Stimulated activated CD4-positive, alpha-beta T cell treated with anti-CD3 and anti-CD28 coated beads, Interleukin-15, amount 100 ng/mL, for 24 hours (primary cell): ENCODE results near the gene CHADL.

Experiments used
- DNase-seq: peaks from one replicate; pipeline ENCODE4 v3.0.0-alpha.2; 2020

The CHADL gene

DNA sequence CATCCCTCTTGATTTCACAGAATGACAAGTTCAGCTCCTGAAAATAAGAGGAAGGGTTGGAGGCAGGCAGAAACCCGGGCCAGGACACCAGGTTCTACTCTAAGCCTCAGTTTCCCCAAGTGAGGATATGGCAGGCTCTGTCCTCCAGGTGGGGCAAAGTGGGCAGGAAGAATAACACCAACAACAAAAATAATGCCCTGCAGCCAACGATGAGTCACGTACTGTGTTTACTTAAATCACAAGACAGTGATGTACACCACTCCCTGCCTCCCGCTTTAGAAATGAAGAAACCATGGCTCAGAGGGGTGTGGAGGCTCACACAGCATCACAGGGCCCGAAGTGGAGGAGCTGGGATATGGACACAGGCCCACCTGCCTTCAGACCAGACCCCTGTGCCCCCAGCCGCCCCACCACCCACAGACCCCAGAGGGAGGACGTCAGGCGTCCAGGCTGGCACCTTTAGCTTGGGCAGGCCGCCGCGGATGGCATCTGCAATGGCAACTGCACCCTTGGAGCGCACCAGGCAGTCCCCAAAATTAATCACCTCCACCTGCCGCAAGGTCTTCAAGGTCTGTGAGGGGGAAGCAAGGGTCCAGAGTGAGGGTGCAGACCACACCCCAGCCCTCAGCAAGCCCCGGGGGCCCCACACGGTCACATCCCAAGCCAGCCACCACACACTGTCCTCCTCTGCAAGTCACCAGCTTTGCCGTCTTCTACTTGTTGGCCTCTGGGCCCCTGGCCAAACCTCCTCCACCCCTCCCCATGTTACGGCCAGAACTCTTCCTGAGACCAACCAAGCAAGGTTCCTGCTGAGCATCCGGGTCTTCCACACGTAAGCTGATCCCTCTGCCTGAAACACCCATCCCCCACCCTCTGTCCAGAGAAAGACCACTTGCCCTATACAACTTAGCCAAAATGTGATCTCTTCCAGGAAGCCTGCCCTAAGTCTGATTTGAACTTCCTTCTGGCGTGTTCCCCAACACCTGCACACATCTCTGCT is 15.8 kb upstream of the CHADL start:
- no peak for DNase-seq

GRCh38 chr22:41254230-41254629 is 13.5 kb upstream of the CHADL start:
- DNase-seq, result no peak

DNA sequence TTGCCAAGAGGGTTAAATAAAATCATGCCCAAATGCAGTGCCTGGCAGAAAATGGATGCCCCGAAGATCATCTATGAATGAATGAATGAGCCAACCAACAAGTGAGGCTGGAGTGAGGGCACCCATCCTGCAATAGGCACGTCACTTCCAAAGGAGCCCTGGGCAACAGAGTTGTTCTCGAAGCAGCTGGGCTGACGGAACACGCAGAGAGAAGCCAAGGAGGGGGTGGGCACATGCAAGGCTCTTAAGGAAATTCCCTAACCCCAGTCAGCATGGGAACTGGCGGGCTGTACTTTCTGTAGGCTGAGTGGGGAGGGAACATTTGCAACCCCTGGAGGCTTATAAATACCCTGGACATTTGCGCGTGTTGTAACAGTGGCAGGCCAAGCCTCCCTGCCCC is 11.6 kb upstream of the CHADL start:
- DNase-seq, result no peak

DNA sequence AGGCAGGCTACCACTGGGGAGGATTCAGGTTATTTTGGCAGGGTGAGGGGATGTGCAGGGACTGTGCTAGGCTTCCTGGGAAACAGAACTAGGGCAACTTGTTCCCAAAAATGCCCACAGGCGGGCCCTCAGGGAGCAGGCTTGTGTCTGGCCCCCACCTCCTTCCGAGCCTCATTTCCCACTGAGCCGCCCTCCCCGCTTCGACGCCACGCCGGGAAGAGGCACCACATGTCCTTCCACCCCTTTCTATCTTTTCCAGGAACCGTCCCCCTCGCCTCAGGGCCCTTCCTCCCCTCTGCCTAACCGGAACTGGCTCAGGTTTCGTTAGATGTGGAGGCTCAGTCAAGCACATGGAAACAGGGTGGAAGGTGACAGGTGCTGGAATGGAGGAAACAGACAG is 9.4 kb upstream of the CHADL start:
- DNase-seq, result no peak

DNA sequence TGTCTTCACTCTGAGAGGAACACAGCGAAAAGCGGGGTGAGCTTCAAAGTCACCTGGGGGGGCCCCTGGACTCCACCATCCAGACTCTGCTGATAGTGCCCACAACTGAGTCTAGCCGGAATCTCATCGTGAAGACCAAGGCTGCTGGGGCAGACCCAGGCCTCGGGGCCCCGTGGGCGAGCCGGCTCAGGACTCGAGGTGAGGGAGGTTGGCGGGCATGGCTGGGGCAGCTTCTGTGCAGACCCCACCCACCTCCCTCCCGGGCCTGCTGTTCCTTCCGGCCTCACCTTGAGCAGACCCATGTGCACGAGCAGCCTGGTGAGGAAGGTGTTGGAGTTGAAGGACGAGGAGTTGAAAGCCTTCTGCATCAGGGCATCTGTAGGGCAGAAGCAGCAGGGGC is 8.7 kb upstream of the CHADL start:
- no peak for DNase-seq

GRCh38 chr22:41248758-41249157 is 8.0 kb upstream of the CHADL start:
- DNase-seq, result no peak

DNA sequence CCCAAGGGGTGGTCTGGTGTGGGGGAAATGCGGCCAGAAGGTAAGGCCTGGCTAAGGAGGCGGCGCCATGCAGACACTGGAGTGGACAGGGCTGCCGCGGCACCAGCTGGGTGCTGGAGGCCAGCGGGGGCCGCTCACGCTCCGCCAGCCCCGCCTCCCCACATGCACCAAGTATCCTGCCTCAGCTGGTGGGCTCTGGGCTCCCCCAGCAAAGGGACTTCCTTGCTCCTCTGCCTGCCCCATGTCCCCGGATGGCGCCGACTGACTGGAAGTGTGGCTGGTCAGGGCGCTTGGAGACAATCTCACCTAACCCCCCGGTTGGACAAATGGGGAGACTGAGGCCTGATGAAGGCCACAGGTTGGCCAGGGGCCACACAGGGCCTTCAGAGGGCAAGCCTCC is 7.6 kb upstream of the CHADL start:
- DNase-seq, result no peak

DNA sequence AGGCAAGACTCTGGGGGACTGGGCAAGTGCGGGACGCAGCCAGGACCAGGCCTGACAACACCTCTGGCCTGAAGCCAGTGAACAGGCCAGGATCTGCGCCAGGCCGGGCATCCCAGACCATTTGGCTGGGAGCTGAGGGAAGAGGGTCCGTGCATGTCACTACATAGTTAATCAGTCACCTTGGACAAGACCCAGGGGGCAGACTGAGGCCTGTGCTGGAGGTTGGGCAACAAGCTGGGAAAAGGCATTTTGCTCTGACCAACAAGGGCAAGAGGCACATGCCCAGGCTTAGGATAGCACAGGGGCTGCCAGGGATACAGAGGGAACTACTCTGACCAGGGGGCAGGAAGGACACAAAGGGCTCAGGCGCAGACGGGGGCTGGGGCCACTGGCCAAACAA is 7.0 kb upstream of the CHADL start:
- DNase-seq, result no peak

DNA sequence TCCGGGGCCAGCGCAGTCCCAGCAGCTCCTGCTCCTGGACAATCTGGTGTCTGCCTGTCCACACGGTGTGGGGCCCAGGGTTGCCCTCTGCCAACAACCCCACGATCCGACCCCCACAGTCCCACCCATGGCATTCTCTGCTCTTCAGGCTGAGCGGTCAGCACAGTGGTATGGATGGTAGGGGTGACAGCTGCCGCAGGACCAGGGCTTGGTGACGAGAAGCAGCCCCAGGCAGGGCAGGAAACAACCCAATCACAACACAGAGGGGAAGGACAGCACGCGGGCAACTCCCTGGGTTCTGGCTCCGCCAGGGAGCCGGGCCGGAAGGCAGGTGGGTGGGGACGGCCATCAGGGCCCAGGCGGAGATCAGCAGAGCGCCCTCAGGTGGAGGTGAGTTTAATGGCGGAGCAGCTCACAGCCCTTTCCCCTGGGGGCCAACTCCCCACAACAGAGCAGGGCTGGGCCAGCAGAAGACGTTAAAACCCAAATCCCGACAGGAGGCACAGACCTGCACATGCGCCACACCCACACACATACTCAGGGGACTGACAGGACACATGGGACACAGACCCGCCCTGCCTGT is 5.3 kb upstream of the CHADL start:
- DNase-seq, result no peak

- DNase-seq, result no peak
Observed at GRCh38 chr22:41243361-41243760, 2.6 kb upstream of the CHADL start.

GRCh38 chr22:41242396-41243117 is 1.8 kb upstream of the CHADL start:
- DNase-seq, result no peak

GRCh38 chr22:41241133-41241676 is 474 bp upstream of the CHADL start:
- no peak for DNase-seq

DNA sequence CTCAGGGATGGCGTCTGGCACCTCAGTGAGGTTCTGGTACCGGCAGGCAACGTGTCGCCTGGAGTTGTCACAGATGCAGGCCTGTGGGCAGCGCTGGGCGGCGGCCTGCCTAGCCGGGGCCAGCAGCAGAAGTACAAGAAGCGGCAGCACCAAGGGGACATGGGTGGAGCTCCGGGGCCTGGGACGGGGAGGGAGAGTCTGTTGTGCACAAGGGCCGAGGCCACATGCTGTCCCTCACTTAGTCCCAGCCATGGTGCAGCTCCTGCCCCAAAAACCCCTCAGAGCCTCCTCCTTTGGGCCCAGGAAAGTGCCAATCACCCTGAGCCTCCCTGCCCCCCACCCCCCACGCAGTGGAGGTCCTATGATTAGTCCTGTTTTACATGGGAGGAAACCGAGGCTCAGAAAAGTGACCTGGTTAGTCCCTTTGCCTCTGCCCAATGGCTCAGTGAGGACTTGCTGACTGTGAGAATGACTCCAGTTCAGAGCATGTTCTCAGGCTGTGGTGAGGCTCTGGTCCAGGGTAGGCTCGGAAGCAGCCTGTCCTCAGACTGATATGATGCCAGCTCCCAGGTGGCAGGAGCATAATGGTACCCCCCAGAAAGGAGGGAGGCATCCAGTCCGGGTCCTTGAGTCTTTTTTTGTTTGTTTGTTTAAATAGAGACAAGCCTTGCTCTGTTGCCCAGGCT is 1.1 kb downstream of the CHADL start:
- DNase-seq, result no peak

DNA sequence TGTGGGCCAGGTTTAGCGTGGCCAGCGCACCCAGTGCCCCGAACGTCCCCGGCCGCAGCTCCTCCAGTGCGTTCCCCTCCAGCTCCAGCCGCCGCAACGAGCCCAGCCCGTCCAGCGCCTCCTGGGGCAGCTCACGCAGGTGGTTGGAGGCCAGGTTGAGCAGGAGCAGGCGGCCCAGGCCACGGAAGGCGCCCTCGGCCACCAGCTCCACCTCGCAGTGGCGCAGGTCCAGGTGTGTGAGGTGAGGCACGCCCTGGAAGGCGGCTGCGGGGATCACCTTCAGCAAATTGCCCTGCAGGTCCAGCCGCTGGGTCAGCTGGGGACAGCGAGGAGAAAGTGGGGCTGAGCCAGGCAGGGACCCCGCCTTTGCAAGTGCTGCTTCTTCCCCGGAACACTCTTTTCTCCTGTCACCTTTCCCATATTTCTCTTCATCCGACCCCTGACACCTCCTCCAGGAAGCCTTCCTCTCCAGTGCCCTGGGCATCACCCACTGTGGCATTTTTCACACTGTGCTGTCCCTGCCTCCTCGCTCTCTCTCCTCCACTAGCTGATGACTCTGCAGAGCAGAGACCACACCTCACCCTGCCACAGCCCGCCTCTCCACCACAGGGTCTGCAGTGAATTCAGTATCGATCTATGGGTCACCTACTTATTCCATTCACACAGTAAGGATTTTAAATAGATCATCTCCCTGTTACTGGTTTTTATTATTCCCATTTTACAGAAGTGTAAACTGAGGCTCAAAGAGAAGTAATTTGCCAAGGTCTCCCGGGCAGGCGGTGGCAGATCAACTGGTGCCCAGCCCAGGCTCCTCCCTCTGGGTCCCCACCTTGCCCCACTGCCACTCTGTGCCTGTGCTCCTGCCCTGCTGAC is 1.9 kb downstream of the CHADL start:
- DNase-seq, result no peak

DNA sequence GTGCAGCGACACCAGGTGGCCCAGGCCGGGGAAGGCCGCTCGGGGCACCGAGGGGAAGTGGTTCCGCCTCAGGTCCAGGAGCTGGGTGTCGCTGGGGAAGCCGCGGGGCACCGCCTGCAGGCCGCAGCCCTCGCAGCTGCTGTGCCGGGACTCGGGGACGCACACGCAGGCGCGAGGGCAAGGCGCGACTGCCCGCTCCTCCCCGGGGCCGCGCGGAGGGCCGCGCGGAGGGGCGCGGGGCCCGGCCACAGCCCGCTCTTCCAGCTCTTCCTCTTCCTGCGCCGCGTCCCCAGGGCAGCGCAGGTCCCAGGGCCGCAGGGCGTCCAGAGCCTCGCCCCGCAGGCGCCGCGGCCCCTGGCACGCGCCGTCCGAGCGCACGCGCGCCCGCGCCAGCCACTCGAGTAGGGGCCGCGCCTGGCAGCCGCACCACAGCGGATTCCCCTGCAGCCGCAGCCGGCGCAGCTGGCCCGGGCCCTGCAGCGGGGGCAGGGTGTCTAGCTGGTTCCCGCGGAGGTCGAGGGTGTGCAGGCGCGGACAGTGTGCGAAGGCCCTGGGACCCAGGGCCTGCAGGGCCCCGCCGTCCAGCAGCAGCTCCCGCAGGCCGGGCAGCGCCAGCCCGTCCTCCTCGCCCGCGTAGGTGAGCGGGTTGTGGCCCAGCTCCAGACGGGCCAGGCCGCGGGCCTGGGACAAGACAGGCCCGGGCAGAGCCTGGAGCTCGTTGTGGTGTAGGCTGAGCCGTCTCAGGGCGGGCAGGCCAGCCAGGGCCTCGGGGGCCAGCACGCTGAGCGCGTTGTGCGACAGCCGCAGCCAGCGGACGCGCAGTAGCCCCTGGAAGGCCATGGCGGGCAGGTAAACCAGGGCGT is 2.8 kb downstream of the CHADL start:
- peak; percentile 88 for DNase-seq

- no peak for DNase-seq
Observed at GRCh38 chr22:41237036-41237706, 3.6 kb downstream of the CHADL start.

GRCh38 chr22:41234815-41235695 is 5.7 kb downstream of the CHADL start:
- DNase-seq, result no peak

DNA sequence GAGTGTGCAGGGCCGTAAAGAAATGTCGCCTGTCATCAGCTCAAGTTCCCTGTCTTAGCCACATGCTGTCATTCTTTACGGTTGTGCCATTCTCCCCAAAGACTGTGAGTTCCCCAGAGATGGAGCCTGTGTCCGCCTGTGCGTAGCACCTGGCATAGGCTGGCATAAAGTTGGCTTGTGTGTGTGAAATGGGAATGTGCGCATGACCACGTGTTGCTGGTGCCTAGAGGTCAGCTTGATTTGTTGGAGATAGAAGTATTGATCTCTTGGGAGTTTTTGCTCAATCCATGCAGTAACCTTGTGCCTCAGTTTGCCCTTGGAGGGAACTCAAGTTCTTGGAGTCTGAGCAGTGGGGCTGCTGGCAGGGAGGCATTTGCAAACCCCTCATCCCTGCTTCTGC is 9.4 kb downstream of the CHADL start:
- no peak for DNase-seq

DNA sequence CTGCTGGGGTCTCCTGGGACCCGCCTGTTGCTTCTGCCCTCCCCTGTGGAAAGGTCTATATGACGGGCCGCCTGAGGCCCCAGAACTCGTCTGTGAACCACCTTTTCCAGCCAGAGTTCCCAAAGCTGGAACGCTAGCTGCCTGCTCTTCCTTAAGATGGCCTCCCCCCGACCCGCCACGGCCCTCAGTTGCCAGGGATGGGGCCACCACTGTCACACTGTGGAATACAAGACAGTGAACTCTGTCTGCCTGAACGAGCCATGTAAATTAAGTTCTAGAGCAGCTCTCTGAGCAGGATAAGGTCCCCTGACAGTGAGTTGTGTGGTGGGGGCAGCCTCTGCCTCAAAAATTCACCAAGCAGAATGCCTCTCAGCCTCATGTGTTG is 10.3 kb downstream of the CHADL start:
- no peak for DNase-seq
